Esophagus muscularis mucosa (tissue), 4 donors: Measurements from ENCODE around the gene MYNN. TPM values are rescaled to one million over a fixed set of nuclear protein-coding genes. Genes with fewer than 3 reads are reported as not detected.

Source experiments
- DNase-seq: peaks from one replicate; pipeline ENCODE4 v3.0.0-alpha.2; 2017; ENCODE audit errors: extremely low spot score
- H3K27ac ChIP-seq, 4 donors: fragments of 200-600 bp; sonication (generic); replicated peaks in 1 of 4; 1 replicate in 3 of 4; 2 replicates in 1 of 4; pipeline ENCODE4 v1.5.1; 2016 to 2019; ENCODE audit warnings: mild to moderate bottlenecking in 1 of 4
- H3K27me3 ChIP-seq, 4 donors: fragments of 200-600 bp; sonication (generic); one replicate each; pipeline versions ENCODE4 v1.5.1 to v1.6.0; 2016 to 2019
- H3K36me3 ChIP-seq, 4 donors: fragments of 200-600 bp; sonication (generic); one replicate each; pipeline ENCODE4 v1.5.1; 2016 to 2019
- H3K4me1 ChIP-seq, 4 donors: fragments of 200-600 bp; sonication (generic); one replicate each; pipeline ENCODE4 v1.5.1; 2016 to 2019
- H3K4me3 ChIP-seq, 4 donors: fragments of 200-600 bp; sonication (generic); 1 replicate in 2 of 4; 2 replicates in 2 of 4; pipeline ENCODE4 v1.5.1; 2016 to 2019; ENCODE audit warnings: mild to moderate bottlenecking in 4 of 4, moderate library complexity in 1 of 4
- H3K9me3 ChIP-seq, 4 donors: fragments of 200-600 bp; sonication (generic); 1 replicate in 3 of 4; 2 replicates in 1 of 4; pipeline ENCODE4 v1.5.1; 2016 to 2019
- CTCF ChIP-seq, 3 experiments: fragments of 200-600 bp in 2 of 3; fragments of 450-650 bp in 1 of 3; sonication (generic) in 2 of 3; IDR thresholded peaks; one replicate each; pipeline ENCODE4 v1.5.1; 2017 to 2019; ENCODE audit warnings: antibody characterized with exemption in 3 of 3, mild to moderate bottlenecking in 2 of 3, moderate library complexity in 1 of 3
- EP300 ChIP-seq: sonication (generic); formaldehyde crosslinking; IDR thresholded peaks from one replicate; pipeline ENCODE4 v1.6.1; 2017; ENCODE audit warnings: antibody characterized with exemption
- POLR2A ChIP-seq: fragments of 450-650 bp; IDR thresholded peaks from one replicate; pipeline ENCODE4 v1.6.1; 2017; ENCODE audit warnings: antibody characterized with exemption, moderate library complexity, mild to moderate bottlenecking, low read depth
- POLR2AphosphoS5 ChIP-seq, 2 donors: sonication (generic); formaldehyde crosslinking; IDR thresholded peaks; one replicate each; pipeline ENCODE4 v1.6.1; 2017; ENCODE audit warnings: antibody characterized with exemption in 2 of 2
- WGBS: methylation state at CpG from one replicate; pipeline ENCODE4 v1.1.5; 2018; 5-methylcytosine and 5-hydroxymethylcytosine counted together
- intact Hi-C: fragments of 100-400 bp; cut with DNase I; formaldehyde crosslinking; loops from one replicate; pipeline ENCODE4 v1.15.1; 2023
- total RNA-seq, 4 donors: library from RNA; depleted of rRNA; stranded (reverse); fragments of >200 nt; gene quantifications; one replicate each; pipeline versions ENCODE4 v1.1.0 to v1.2.1, GENCODE V29; 2016

The MYNN gene
- total RNA-seq, 4 donors from 2014 or later: 11.7 to 15.7 (median 14.7) TPM

- H3K27ac ChIP-seq: peak overlapping the region; percentile 95 to 99 (median 98)
- H3K4me1 ChIP-seq: peaks cover 20 to 40% (median 36%) of the 10 kb centered on the region in 4 donors
- peaks cover 15 to 45% (median 31%) of the 10 kb centered on the region in 4 donors for H3K36me3 ChIP-seq
- WGBS: 47% methylated on average over 5 of the region's 5 CpGs
- no peaks in the 10 kb centered on the region for H3K27me3 ChIP-seq
- TF ChIP-seq POLR2A: no peak
- TF ChIP-seq CTCF (IDR thresholded peaks at IDR 0.05): no peak
- no peak for TF ChIP-seq POLR2AphosphoS5 (IDR thresholded peaks at IDR 0.05)
- TF ChIP-seq EP300: no peak
- intact Hi-C loops: no loop called here
- no peak for DNase-seq
- no peaks in the 10 kb centered on the region for H3K9me3 ChIP-seq
- H3K4me3 ChIP-seq: peak overlapping the region; percentile 78 to 91 (median 82)
These were observed 990 bp downstream of the MYNN start for GRCh38 chr3:169774186-169774585.

GRCh38 chr3:169777822-169778221 lies 4.6 kb downstream of the MYNN start:
- no peak for TF ChIP-seq EP300
- TF ChIP-seq CTCF (IDR thresholded peaks at IDR 0.05): no peak
- no peak for TF ChIP-seq POLR2AphosphoS5 (IDR thresholded peaks at IDR 0.05)
- TF ChIP-seq POLR2A: no peak
- Histone ChIP-seq H3K4me1 (peaks cover 23 to 47% (median 39%) of the 10 kb centered on the region in 4 donors), H3K27ac (no peak overlapping the region), H3K4me3 (no peak overlapping the region), H3K36me3 (peaks cover 45 to 80% (median 66%) of the 10 kb centered on the region in 4 donors), H3K27me3 (no peaks in the 10 kb centered on the region), H3K9me3 (no peaks in the 10 kb centered on the region)
- DNase-seq: no peak
- WGBS: 74% methylated on average over 4 of the region's 4 CpGs
- intact Hi-C loops: no loop called here

GRCh38 chr3:169780742-169781141 lies 7.5 kb downstream of the MYNN start:
- Histone ChIP-seq H3K4me3 (no peak overlapping the region), H3K27ac (no peak overlapping the region), H3K9me3 (no peaks in the 10 kb centered on the region), H3K36me3 (peaks cover 56 to 91% (median 77%) of the 10 kb centered on the region in 4 donors), H3K4me1 (peaks cover 3 to 25% (median 18%) of the 10 kb centered on the region in 4 donors), H3K27me3 (no peaks in the 10 kb centered on the region)
- intact Hi-C loops: no loop called here
- no peak for TF ChIP-seq POLR2A
- TF ChIP-seq EP300: no peak
- no peak for TF ChIP-seq POLR2AphosphoS5 (IDR thresholded peaks at IDR 0.05)
- no peak for TF ChIP-seq CTCF (IDR thresholded peaks at IDR 0.05)
- WGBS: 46% methylated on average over 2 of the region's 2 CpGs
- no peak for DNase-seq

GRCh38 chr3:169781209-169781855 lies 8.1 kb downstream of the MYNN start:
- 78% methylated on average over 4 of the region's 4 CpGs for WGBS
- no peak for DNase-seq
- no peaks in the 10 kb centered on the region for H3K27me3 ChIP-seq
- H3K36me3 ChIP-seq: peaks cover 62 to 96% (median 81%) of the 10 kb centered on the region in 4 donors
- H3K9me3 ChIP-seq: no peaks in the 10 kb centered on the region
- H3K4me1 ChIP-seq: peaks cover 3 to 19% (median 12%) of the 10 kb centered on the region in 4 donors
- intact Hi-C loops: no loop called here
- no peak overlapping the region for H3K4me3 ChIP-seq
- TF ChIP-seq EP300: no peak
- no peak for TF ChIP-seq POLR2AphosphoS5 (IDR thresholded peaks at IDR 0.05)
- no peak for TF ChIP-seq CTCF (IDR thresholded peaks at IDR 0.05)
- H3K27ac ChIP-seq: no peak overlapping the region

GRCh38 chr3:169787120-169787519 lies 13.9 kb downstream of the MYNN start:
- Histone ChIP-seq H3K4me1 (no peaks in the 10 kb centered on the region), H3K9me3 (no peaks in the 10 kb centered on the region), H3K4me3 (no peak overlapping the region), H3K27ac (no peak overlapping the region), H3K27me3 (no peaks in the 10 kb centered on the region), H3K36me3 (peaks cover 37 to 92% (median 65%) of the 10 kb centered on the region in 4 donors)
- DNase-seq: no peak
- no peak for TF ChIP-seq POLR2AphosphoS5 (IDR thresholded peaks at IDR 0.05)
- no peak for TF ChIP-seq CTCF (IDR thresholded peaks at IDR 0.05)
- intact Hi-C loops: no loop called here
- WGBS: 97% methylated on average over 4 of the region's 4 CpGs
